Fibroblast of peridontal ligament (primary cell): ENCODE results near the gene KATNA1.

ENCODE experiments used
- DNase-seq: peaks from one replicate; pipeline ENCODE4 v3.0.0-alpha.2; 2010; ENCODE audit errors: extremely low read depth

Gene KATNA1

GRCh38 chr6:149608381-149608982, 40.0 kb downstream of the KATNA1 start:
- DNase-seq: no peak

- no peak for DNase-seq
These were observed 48.0 kb downstream of the KATNA1 start for GRCh38 chr6:149600508-149600907.

DNA sequence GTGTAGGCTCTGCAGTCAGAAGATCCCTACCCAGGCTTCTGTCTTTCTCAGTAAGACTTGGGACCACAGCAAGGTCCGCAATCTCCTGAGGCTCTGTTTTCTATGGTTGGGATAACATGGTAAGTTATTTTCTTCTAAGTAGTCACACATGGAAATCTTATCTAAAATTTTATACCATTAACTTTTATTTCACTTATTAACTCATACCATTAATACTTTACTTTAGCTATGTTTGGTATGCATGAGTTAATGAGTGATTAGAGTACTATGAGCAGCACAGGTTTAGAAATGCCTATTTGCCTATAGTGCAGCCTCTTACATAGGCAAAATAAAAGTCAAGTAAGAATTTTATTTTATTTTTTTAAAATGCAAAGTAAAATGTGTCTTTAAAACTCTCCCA, 55.1 kb downstream of the KATNA1 start:
- no peak for DNase-seq

DNA sequence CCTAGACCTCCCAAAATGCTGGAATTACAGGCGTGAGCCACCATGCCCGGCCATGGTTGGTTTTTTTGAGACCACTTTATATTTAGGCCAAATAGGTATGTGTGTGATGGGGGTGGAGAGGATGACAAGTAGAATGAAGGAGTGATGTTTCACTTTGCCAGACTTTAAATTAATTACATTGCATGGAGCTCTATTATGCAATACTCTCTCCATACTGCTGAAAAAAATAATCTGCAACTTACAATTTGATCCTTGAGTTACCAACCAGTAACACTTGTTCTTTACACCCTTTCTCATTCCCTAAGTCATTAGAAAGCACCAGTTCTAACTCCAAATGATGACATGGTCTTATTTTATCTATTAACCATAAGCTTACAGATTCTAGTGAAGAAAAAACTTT, 55.5 kb downstream of the KATNA1 start:
- DNase-seq: no peak

DNA sequence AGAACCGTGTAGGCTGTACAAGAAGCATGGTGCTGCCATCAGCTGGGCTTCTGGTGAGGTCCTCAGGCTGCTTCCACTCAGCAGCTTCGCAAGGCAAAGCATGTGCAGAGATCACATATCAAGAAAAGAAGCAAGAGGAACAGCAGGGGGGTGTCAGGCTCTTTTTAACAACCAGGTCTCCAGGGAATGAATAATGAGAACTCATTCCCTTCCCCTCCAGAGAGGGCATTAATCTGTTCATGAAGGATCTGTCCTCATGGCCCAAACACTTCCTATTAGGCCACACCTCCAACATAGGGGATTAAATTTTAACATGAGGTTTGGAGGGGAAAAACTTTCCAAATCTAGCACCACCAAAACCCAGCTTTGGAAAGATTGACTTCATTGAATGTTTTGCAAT, 62.4 kb downstream of the KATNA1 start:
- no peak for DNase-seq

DNA sequence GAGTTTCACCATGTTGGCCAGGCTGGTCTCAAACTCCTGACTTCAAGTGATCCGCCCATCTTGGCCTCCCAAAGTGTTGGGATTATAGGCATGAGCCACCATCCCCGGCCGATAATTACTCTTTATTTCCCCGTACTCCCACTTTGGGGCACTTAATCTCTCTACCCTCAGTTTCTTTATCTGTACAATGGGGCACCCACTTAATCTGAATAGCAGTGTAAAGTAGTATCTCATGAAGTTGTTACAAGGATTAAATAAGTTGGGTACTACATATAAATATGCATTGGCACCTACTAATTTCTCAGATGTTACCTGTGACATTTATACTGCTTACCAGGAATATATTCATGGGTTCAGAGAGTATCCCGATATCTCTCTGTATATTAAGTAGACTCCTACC, 67.2 kb downstream of the KATNA1 start:
- DNase-seq: no peak

- DNase-seq: no peak
These were observed 67.6 kb downstream of the KATNA1 start for GRCh38 chr6:149580880-149581279.

- DNase-seq: no peak
These were observed 80.4 kb downstream of the KATNA1 start for GRCh38 chr6:149567945-149568585.

GRCh38 chr6:149567194-149567586, 81.3 kb downstream of the KATNA1 start:
- DNase-seq: no peak

DNA sequence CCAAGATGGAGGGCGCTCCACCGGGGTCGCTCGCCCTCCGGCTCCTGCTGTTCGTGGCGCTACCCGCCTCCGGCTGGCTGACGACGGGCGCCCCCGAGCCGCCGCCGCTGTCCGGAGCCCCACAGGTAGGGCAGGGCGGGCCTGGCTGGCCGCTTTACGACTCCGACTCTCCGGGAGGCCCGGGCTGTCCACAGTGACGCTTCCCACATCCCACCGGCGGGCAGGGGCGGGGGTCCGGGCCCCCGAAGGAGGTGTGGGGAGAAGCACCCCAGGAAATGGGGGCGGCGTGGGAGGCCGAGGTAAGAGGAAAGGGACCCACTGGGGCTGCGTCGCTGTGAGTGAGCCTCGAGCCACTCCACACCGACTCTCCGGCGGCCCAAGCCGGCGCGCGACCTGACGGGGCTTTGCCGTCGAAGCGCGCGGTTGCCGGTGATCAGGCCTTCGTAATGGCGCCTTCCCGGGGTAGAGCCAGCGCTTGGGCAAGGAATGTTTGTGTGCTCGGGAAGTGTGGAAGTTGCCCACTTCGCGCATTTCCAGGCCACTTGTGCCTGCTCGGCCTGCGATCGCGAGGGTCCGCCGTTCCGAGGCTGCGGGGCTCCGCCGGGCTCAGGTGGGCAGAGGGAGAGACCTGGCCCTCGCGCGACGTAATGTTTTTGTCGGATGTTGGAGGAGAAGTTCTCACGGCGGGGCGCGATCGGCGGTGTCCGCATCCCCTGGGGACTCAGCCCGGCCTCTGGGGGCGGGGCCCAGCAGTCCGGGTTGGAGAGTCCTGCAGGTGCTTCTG, 81.9 kb downstream of the KATNA1 start:
- DNase-seq: peak; percentile 35

GRCh38 chr6:149565527-149566409, 82.7 kb downstream of the KATNA1 start, which contains the start of gene GINM1:
Gene GINM1 (plus strand): TSS chr6:149566375. CDS start chr6:149566415, 40 bp downstream.
- DNase-seq: peak; percentile 93

- peak; percentile 33 for DNase-seq
These were observed 84.6 kb downstream of the KATNA1 start for GRCh38 chr6:149563928-149564325.

GRCh38 chr6:149563203-149563927, 85.1 kb downstream of the KATNA1 start:
- DNase-seq: peak; percentile 93

- no peak for DNase-seq
These were observed 87.8 kb downstream of the KATNA1 start for GRCh38 chr6:149560736-149561135.

DNA sequence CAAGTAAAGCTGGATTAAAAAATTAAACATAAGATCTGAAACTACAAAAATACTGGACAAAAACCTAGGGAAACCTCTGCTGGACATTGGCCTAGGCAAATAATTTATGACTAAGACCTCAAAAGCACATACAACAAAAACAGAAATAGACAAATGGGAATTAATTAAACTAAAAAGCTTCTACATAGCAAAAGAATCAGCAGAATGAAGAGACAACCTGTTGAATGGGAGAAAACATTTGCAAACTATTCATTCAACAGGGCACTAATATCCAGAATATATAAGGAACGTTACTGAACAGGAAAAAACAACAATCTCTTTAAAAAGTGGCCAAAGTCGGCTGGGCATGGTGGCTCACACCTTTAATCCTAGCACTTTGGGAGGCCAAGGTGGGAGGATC, 89.1 kb downstream of the KATNA1 start:
- no peak for DNase-seq

DNA sequence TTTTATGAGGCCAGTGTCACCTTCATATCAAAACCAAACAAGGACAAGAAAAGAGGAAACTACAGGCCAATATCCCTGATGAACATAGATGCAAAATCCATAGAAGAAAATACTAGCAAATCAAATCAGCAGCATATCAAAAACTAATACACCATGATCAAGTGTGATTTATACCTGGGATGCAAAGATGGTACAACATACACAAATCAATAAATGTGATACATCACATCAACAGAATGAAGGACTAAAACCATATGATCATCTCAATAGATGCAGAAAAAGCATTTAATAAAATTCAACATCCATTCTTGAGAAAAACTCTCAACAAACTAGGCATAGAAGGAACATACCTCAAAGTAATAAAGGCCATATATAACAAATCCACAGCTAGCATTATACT, 90.5 kb downstream of the KATNA1 start:
- no peak for DNase-seq

DNA sequence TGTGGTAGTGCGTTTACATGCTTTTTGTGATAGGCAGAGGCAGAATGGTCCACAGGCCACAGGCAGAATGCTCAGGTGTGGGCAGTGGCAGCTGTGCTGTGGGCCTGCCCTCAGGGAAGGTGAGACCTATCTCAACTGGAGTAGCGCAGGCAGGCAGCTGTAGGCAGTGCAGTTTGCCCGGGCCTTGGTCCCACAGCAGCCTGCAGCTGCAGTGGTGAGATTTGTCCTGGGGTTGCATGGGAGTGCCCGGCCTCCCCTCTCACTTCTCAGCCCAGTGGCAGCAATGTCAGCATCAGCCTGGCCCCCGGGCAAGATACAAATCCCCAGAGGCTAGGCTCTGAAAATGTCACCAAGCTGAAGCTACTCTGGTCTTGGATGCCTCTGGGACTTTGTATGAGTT, 96.6 kb downstream of the KATNA1 start:
- DNase-seq: no peak

GRCh38 chr6:149545754-149546471, 102.6 kb downstream of the KATNA1 start, which contains the start of gene PPIL4:
Gene PPIL4 (minus strand): TSS chr6:149546043. CDS start chr6:149546005, 38 bp downstream.
- DNase-seq: peak; percentile 93

- peak; percentile 81 for DNase-seq
These were observed 103.2 kb downstream of the KATNA1 start for GRCh38 chr6:149545258-149545753.
